Stimulated activated CD4-positive, alpha-beta T cell treated with anti-CD3 and anti-CD28 coated beads, Interleukin-1b, Interleukin-23, amount 100 ng/mL, for 1 hour (primary cell): ENCODE data around the gene PLXNB2.

Experiments
- DNase-seq, 2 donors: peaks; one replicate each; pipeline ENCODE4 v3.0.0-alpha.2; 2020; ENCODE audit warnings: low read depth in 2 of 2

PLXNB2 gene

GRCh38 chr22:50296658-50297490 is 10.6 kb downstream of the PLXNB2 start:
- no peak for DNase-seq

GRCh38 chr22:50294319-50294656 is 13.2 kb downstream of the PLXNB2 start:
- DNase-seq = no peak

- DNase-seq = no peak
Observed at GRCh38 chr22:50293441-50294318, 13.8 kb downstream of the PLXNB2 start.

GRCh38 chr22:50292643-50293440 is 14.6 kb downstream of the PLXNB2 start:
- no peak for DNase-seq

GRCh38 chr22:50289942-50290630 is 17.4 kb downstream of the PLXNB2 start:
- no peak for DNase-seq

- no peak for DNase-seq
Observed at GRCh38 chr22:50289151-50289941, 18.1 kb downstream of the PLXNB2 start.

GRCh38 chr22:50287731-50288130 is 19.7 kb downstream of the PLXNB2 start:
- DNase-seq = no peak

GRCh38 chr22:50286701-50287318 is 20.6 kb downstream of the PLXNB2 start:
- no peak for DNase-seq

- DNase-seq = no peak
Observed at GRCh38 chr22:50286275-50286674, 21.2 kb downstream of the PLXNB2 start.

- DNase-seq = no peak
Observed at GRCh38 chr22:50285568-50286229, 21.7 kb downstream of the PLXNB2 start.

- DNase-seq = no peak
Observed at GRCh38 chr22:50284479-50284878, 23.0 kb downstream of the PLXNB2 start.

- no peak for DNase-seq
Observed at GRCh38 chr22:50283821-50284220, 23.6 kb downstream of the PLXNB2 start.

GRCh38 chr22:50282361-50283155 is 24.9 kb downstream of the PLXNB2 start:
- no peak for DNase-seq

GRCh38 chr22:50281957-50282356 is 25.5 kb downstream of the PLXNB2 start:
- no peak for DNase-seq

GRCh38 chr22:50281384-50281760 is 26.1 kb downstream of the PLXNB2 start:
- no peak for DNase-seq

- DNase-seq = no peak
Observed at GRCh38 chr22:50280708-50281383, 26.6 kb downstream of the PLXNB2 start.

- DNase-seq = no peak
Observed at GRCh38 chr22:50280022-50280707, 27.3 kb downstream of the PLXNB2 start.
